ENCODE measurements around the gene PAMR1.

Gene PAMR1

DNA sequence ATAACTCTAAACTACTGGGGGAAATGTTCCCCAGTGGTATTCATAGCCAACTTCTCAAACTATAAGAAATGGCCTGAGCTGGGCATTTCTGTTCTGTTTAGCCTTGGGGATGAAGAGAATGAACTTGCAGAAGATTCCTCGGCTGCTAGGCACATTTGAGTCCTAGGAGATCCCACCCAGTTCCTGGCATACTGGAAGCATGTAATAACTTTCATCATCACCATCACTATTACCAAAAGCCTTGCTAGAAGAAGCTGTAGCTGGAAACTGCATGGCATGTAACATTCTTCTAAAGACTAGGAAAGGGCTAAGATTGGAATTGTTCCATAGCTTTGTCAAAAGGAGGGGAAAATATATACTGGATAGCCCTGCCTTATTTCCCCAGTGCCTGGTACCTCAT, 65.9 kb downstream of the PAMR1 start:
- DNase-seq (ENCODE audit: low spot score): no peak

DNA sequence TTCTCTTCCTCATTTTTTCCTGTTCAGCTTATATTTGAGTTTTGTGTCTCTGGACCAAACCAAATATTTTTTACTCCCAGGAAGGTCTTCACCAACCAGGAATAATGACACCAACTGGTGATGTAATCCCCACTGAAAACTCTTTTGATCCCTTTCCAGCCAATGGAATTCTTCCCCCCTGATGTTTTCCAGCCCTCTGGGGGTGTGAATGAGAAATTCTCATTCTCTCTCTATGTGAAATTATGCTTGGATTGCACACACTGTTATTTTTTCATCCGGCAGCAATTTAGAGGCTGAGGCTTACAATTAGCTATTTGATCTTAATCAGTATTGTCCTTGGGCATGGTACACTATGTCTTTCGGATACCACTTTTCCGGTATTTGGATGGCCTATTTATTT, 66.6 kb downstream of the PAMR1 start:
- no peak for DNase-seq (ENCODE audit: low spot score)

DNA sequence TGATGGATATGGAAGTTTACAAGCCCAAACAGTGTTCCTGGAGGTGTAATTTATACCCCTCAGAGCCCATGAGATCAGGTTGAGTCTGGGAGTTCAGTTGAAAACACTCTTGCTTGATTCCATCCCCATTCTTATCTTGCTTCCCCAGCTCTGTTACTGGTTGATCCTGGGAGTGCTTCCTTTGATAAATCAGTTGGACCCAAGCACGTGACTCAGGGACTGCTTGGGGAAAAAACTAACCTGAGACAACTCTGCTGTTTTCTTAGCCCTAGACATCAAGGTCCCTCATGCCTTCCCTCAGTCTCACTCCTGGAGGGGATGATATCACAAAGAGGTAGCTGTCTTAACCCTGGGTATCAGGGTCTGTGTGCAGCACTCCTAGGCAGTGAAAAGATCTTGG, 71.1 kb downstream of the PAMR1 start:
- no peak for DNase-seq (ENCODE audit: low spot score)

DNA sequence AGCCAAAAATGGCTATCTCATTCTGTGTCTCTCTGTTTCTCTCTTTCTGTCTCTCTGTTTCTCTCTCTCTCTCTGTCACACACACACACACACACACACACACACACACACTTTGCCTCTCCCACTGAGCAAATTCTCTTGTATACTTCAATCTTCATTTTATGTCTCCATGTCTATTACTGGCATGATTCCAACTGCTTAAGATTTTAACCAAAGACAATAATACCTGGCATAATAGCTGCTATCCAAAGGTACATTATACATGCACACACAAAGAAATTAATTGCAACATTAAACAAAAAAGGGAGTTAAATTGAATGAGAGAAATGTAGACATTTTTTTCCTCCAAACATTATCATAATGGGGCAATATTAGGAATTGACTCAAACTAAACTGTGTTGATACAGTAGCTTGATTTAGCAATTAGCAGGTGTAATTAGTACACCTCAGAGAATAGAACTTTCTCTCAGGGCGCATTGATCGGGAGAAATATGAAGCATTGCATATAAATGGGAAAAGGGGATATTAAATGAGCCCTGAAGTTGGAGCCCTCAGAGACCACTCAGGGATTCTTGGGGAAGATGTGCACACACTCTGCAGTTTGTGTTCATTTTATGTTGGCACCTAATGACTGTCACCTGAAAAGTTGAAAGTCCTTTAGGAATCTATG, 88.7 kb downstream of the PAMR1 start:
- DNase-seq (ENCODE audit: low spot score): no peak

DNA sequence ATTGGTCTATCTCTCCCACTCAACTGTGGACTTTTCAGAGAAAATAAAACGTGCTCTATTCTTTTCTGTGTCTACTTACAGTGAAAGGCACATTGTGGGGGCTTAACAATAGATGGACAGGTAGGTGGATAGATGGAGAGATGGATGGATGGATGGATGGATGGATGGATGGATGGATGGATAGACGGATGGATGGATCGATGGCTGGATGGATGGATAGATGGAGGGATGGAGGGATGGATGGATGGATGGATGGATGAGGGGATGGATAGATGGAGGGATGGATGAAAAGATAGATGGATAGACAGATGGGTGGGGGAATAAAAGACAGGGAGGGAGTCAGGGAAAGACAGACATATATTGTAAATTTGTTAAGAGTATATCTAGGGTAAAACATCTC, 91.8 kb downstream of the PAMR1 start:
- DNase-seq (ENCODE audit: low spot score): no peak

DNA sequence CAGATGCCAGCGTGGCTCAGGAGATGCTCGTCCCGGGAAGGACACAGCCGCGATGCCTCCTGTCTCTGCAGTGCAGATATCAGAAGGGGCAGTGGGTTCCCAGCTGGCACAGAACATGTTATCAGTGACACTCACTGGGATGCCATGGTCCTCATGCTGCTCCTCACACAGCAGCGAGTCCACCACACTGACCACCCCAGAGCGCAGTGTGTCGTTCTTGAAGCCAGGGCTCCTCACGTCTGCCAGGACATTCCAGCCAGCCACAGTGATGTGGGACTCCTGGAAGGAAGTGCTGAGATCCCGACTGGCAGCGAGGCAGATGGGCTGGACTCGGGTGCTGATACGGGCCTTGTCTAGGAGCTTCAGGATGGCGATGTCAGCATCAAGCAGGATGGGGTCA, 93.0 kb downstream of the PAMR1 start:
- no peak for DNase-seq (ENCODE audit: low spot score)

DNA sequence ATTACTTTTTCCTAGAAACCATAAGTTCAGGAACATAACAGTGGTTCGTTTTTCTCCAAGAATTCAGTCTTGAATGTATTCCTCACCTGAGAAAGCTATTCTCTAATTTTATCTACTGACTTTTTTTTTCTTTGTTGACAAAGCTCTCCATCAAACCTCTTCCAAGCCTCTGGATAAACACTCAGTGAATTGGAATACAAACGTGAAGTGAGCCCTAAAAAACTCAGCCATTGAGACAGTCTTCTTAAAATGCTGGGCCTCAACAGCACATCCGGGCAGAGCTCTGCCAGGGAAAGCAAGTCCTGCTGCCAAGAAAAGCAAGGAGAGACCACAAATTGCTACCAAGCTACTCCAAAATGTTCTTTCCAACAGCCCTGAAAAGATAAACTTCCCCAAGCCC, 98.3 kb downstream of the PAMR1 start:
- no peak for DNase-seq (ENCODE audit: low spot score)

DNA sequence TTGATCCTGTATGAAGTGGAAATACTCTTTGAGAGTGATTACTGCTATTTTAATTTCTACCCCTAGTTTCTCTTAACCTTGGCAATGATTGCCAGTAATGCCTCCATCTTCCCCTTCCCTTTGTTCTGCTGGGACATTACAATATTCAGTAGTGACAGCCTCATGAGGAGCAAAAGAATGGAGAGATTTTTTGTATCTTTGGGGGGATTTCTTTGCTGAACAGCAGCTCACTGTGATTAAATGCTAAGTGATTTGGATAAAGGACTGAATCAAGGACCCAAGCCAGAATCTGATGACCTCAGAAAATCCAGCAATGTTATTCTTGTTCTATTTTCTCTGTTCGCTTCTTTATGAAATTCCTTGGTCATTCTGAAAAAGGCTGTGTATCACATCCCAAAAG, 99.1 kb downstream of the PAMR1 start:
- no peak for DNase-seq (ENCODE audit: low spot score)

DNA sequence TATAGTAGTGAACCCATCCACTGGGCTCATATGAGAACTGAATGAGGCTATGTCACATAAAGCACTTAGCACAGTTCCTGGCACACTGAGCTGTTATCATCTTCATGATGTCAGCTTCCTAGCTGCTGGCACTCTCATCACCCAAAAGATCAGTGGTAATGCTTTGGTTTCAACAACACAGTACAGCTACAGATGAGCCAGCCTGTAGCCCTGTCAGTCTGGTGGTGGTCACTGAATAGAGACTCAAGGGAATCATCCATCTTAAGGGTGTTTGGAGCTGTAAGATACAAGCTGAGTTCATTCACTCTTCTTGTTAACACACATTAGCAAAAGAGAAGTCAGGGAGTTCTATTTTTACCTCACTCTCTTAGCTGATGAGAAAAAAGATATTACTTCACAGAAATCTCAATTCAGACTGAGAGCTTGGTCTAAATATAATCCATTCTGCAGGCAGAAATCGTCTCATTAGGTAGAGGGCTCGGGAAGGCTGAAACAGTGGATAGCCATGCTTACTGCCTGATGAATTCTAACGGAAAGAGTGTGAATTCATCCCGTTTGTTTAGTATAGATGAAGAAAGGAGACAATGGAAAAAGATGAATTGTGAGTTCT, 99.7 kb downstream of the PAMR1 start:
- no peak for DNase-seq (ENCODE audit: low spot score)

DNA sequence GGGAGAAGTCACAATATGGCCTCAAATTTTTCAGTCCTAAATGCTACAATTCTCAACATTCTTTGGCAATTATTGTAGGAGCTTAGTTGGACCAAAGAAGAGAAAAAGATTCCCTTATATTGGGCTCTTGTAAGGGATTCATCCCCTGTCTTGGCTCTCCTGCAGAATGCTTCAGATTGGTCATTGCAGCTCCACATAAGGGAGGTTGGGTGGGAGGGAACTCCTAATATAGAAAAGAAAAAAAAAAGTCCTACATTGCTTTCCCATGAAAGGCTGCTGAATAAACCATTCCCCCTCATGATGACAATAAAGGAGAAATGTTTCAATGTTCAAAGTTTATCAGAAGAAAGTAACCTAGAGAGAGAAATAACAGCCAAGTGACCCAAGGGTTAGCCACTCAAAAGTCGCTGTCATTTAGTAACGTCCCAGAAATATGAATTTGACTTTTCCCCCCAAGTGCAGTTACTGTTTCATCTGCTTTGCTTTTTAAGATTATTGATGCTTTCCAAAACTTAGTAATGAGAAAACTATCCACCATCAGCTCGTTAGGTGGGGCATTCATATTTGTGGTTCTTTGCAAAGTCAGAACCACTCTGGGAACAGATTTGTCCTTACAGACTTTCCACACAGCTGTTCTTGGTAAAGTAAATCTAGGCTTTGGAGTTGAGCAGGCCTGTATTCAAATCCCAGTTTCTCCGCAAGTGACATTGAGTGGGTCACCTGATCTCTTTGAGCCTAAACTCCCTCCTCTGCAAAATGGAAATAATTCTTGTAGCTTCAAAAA, 101.1 kb downstream of the PAMR1 start:
- no peak for DNase-seq (ENCODE audit: low spot score)

DNA sequence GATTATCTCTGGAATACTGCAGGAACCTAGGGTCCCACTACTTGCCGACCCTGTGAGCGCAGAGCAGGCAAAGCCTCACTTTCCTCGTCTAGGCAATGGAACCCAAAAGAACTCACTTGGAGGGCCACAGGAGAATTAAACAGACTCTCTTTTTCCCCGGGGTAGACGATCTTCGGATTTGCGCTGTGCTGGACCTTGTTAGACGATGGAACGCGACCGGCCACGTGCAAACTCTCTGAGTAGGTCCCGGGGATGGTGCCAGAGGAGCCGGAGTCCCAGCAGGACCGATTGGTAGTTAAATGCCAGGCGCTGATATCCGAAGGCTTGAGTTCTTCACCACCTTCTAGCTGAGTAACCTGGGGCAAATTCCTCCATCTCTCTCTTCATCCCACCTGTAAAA, 105.0 kb downstream of the PAMR1 start:
- DNase-seq (ENCODE audit: low spot score): no peak

DNA sequence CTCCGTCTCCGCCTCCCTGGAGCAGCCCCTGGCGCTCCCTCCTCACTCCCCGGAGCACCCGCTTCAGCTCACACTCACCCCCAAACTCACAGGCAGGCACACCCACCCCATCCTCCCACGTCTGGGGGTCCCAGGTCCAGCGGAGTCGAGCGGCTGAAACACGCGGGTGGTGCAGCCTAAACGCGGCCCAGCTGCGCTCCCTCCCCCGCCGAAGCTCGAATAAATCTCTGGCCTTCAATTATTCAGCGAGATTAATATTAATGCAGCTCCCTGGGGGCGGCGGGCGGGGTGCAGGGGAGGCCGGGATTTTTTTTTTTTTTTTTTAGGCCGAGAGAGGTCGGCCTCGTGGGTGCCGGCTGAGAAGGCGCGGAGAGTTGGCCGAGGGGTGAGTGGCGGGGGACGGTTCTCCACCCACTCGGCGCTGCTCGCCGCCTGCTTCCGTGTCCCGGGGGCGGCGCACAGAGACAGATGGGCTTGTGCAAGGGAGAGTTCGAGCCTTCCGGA, 105.5 kb downstream of the PAMR1 start:
- no peak for DNase-seq (ENCODE audit: low spot score)

DNA sequence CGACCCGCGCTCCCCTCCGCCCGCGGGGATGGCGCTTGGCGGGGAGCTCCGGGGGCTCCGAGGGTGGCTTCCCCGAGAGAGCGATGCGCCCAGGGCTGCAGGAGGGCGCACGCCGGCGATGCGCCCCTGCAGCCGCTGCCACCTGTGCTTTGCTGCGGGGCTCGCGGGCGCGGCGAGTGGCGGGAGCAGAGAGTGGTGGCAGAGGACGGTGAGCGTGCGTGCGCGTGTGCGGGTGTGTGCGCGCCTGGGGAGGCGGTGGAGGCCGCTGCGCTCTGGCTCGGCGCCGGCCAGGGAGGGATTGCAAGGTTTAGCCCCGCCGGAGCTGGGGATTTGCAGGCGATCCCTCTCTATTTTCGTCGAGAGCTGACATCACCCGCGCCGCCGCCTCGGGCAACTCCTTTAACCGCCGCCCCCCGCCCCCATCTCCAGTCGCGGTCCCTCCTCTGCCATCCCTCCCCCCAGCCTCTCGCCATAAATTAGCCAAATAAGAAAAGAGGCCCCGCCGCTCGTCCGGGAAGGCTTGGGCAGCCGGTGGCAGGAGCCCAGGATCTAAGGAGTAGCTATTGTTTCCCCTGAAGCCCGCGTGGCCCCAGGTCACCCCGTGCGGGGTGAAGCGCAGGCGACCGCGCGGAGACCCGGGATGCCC, 106.1 kb downstream of the PAMR1 start, which contains the start of gene SLC1A2:
Gene SLC1A2 (minus strand): TSS at position 375 of the 646 bp plus-strand sequence. CDS start 592 bp downstream, outside the sequence.
- DNase-seq (ENCODE audit: low spot score): no peak

DNA sequence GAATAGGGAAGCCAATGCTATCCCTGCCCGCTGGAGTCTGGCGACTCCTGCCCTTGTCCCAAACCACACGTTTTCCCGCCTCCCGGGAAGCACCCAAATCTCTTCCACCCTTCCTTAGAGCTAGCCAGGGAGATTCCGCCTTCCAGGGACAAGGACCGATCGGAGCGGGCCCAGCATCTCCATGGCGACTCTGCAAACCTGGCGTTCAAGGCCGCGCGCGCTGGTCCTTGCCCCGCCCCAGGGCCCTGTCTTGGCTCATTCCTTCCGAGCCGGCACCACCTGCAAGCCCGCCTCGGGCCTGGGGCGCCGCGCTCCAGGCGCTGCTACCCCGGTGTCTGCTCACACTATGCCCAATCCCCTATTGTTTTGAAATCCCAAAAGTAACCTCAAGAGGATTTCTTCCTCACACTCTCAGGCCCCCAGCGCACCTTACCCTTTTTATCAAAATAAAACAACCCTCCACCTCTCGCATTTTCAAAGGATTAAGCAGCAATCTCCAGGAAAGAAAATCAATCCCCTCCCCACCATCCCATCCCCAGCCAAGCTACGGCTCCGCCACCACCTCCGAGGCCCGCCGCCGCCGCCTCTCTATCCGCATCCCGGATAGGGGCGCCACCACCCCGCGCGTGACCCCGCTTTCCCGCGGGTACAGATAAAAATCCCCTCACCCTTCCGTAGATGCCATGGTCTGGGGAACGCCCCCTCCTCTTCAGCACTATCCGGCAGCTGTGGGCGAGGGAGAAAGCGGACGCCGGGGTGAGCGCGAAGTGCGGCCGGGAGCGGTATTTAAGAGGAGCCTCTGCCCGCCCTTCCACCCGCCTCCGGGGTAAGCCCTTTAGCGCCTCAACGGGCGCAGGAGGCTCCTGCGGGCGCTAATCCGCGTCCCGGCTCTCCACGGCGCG, 106.9 kb downstream of the PAMR1 start:
- no peak for DNase-seq (ENCODE audit: low spot score)

DNA sequence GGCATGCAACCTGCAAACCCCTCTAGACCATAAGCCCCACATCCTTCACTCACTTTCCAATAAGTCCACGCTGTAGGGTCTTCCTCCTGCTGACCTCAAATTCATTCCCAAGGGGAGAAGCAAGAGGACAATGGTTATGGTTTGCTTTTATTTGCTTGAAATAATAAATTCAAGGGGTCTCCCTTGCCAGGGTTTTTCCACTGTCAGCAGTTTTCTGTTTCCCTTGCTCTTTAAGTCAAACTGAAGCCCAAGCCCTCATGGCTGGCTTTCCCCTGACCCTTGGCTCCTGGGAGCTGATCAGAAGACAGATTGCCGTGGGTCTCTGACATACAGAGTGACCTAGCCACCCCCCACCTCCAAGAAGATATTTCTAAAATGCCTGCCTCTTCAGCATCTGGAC, 109.9 kb downstream of the PAMR1 start:
- DNase-seq (ENCODE audit: low spot score): no peak

DNA sequence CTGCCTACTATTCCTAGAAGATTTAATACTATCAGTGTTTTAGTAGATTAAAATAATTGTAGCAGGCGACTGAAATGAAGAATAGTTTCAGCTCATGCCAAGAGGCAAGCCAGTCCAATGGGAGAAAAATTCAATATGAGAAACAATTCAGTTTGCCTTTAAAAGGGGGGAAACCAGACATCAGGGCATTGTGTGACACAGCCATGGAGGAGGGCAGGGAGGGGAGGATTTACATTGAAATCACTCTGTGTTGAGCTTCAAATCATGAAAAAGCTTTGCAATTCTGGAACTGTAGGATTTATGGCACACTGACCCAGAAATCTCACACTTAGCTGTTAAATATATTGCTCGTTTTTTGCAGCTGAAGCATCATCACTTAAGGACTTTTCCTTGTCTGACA, 110.6 kb downstream of the PAMR1 start:
- no peak for DNase-seq (ENCODE audit: low spot score)

DNA sequence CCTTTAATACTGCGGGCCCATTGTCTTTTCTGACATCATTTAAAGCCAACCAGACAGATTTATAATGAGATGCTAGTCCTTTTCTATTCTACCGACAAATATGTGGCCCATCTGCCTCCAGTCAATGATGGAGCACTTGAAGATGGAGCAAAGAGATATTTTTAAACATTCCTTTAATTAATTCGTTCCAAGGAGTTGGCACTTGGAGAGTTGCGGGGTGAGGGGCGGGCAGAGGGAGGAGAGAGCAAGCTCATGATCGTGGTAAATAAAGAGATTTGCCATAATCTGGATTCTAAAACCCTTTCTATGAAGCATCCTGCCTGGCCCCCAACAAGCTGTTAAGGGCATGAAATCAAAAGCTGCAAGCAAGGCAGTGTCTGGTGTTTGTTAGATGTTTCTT, 111.1 kb downstream of the PAMR1 start:
- no peak for DNase-seq (ENCODE audit: low spot score)

DNA sequence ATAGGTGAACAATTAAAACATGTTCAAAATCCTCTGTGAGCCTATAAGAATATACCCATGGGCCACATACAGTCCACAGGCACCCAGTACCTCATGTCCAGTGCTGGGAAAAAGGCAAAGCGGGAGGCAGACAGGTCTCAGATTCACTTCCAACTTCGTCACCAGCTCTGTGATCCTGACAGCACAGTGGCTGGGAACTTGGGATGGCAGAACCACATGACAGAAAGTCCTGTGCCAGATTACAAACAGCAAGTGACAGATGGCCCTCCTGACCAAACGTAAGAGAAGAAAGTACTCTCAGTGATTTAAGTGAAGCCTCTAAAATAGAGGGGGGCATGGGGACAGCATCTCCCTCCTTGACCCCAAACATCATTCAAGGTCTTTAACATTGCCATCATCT, 111.8 kb downstream of the PAMR1 start:
- no peak for DNase-seq (ENCODE audit: low spot score)

DNA sequence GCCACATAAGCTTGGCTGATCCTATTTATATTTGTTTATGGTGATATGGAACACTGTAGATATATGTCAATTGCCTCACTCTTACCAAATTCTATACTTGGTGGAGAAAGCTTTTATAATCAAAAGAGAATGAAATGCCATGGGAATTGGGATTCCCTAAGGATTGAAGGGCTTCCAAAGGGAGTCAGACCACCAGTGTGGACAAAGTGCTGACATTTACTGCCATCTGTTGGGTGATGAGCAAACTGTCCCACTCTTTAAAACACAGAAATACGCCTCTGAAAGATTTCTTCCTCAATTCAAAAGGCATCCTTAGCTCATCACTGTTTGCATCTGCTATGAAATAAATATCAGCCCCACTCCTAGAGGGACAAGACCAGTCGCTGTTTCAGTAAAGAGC, 113.1 kb downstream of the PAMR1 start:
- DNase-seq (ENCODE audit: low spot score): no peak

DNA sequence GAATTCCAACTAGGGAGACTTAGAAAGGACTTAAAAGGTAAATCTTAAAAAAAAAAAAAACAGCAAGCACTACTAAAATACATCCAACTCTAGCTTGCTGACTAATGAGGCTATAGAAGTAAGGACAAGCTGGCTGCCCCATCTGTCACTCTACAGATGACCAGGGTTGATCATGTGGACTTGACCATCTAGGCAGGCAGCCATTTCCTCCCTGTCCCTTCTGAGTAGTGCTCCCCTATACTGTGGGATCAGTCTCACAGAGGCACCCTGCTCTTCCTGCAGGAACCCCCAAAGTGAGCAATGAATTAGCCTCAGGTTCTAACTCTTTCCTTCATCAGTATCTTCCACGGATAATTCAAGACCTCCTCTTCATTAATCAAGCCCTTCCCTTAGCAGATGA, 118.4 kb downstream of the PAMR1 start:
- DNase-seq (ENCODE audit: low spot score): no peak

DNA sequence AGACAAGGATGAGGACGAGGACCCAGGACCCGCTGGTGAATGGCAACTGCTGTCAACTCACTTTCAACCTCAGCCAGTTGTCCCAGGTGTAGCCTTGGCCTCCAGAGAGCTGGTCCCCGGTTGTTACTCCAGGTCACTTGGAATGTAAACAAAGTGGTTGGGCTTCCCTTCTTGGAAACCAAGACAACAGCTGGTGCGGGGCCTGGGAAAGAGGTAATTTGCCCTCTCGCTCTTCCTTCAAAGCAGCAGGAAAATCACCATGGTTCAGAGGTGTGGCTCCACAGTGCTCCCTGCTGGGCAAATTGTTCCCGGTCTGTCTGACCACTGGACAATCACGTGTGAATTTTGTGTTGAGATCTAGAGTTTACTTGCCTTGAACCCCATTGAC, 121.0 kb downstream of the PAMR1 start:
- no peak for DNase-seq (ENCODE audit: low spot score)
